Astrocyte of the hippocampus (primary cell): ENCODE results near the gene REM2.
A peak's percentile ranks its signal among the peaks of the same experiment; 100 is the strongest.

Experiments used
- DNase-seq: peaks from one replicate; pipeline ENCODE4 v3.0.0; 2011; ENCODE audit warnings: low read depth, low spot score

The REM2 gene

GRCh38 chr14:22883173-22883976 is at the start of gene REM2:
Gene REM2 (plus strand): TSS chr14:22883222. CDS start chr14:22883288, 66 bp downstream.
- no peak for DNase-seq

- DNase-seq, result no peak
These were observed 47.5 kb upstream of the REM2 start for GRCh38 chr14:22835505-22835904.

- DNase-seq, result peak; percentile 93
These were observed 46.5 kb upstream of the REM2 start, which contains the start of gene MMP14 for GRCh38 chr14:22836301-22837113. Gene MMP14 (plus strand): TSS chr14:22836585. CDS start chr14:22836818, 233 bp downstream.

GRCh38 chr14:22837114-22837749 is 45.8 kb upstream of the REM2 start:
- peak; percentile 87 for DNase-seq

- DNase-seq, result peak; percentile 64
These were observed 45.1 kb upstream of the REM2 start for GRCh38 chr14:22837750-22838538.

GRCh38 chr14:22838631-22839041 is 44.4 kb upstream of the REM2 start:
- DNase-seq, result peak; percentile 73

GRCh38 chr14:22839159-22839779 is 43.8 kb upstream of the REM2 start:
- no peak for DNase-seq

GRCh38 chr14:22841311-22841710 is 41.7 kb upstream of the REM2 start:
- DNase-seq, result no peak

GRCh38 chr14:22841769-22842168 is 41.3 kb upstream of the REM2 start:
- DNase-seq, result no peak

- no peak for DNase-seq
These were observed 40.6 kb upstream of the REM2 start for GRCh38 chr14:22842211-22843122.

- no peak for DNase-seq
These were observed 39.7 kb upstream of the REM2 start for GRCh38 chr14:22843123-22843925.

- DNase-seq, result no peak
These were observed 38.6 kb upstream of the REM2 start for GRCh38 chr14:22844221-22845102.

GRCh38 chr14:22845103-22845394 is 38.0 kb upstream of the REM2 start:
- DNase-seq, result no peak

- DNase-seq, result no peak
These were observed 37.0 kb upstream of the REM2 start for GRCh38 chr14:22845821-22846625.

GRCh38 chr14:22846811-22847307 is 36.2 kb upstream of the REM2 start:
- DNase-seq, result no peak

- peak; percentile 37 for DNase-seq
These were observed 35.2 kb upstream of the REM2 start for GRCh38 chr14:22847661-22848341.
